Right ventricle myocardium inferior (tissue), 1 donor: Measurements from ENCODE around the gene PIP5K1A. TPM values are rescaled to one million over a fixed set of nuclear protein-coding genes. Genes with fewer than 3 reads are reported as not detected.
A peak's percentile ranks its signal among the peaks of the same experiment; 100 is the strongest.

Experiments
- ATAC-seq: fragments of 200-7000 bp; cut with Tn5 transposase; one replicate; pipeline ENCODE4 v1.9.1; 2020; ENCODE audit warnings: mild to moderate bottlenecking, moderate library complexity
- DNase-seq: peaks from one replicate; pipeline ENCODE4 v3.0.0; 2021; ENCODE audit errors: missing footprints
- intact Hi-C: fragments of 100-400 bp; cut with DNase I; formaldehyde crosslinking; loops from one replicate; pipeline ENCODE4 v1.11.0; 2022
- total RNA-seq: library from RNA; stranded (reverse); fragmentation: NEBNext Ultra II Directional; extraction: Animal tissue kit (Norgen Biotek cat#: 25700); gene quantifications from one replicate; pipeline ENCODE4 v1.2.1, GENCODE V29; 2021
- donor health status: DM: no; HTN: yes; CAD: no; lungs with severe emphysema.

The PIP5K1A gene
- total RNA-seq, 1 donor from 2014 or later, result 34.8 TPM

- DNase-seq (peak; percentile 97), ATAC-seq (peak; percentile 85)
- intact Hi-C loops, result loop anchor here (1.0 kb wide), 1 partner anchor 118 kb away; the partner anchor contains the start of gene PSMB4
Observed at GRCh38 chr1:151281225-151281968, 83.0 kb downstream of the PIP5K1A start.

GRCh38 chr1:151281969-151282882 is 83.9 kb downstream of the PIP5K1A start, which contains the start of gene ZNF687:
TSS of gene ZNF687 (plus strand) at chr1:151282299. CDS start at chr1:151286292, 3,993 bp downstream.
- peak; percentile 95 for ATAC-seq
- peak; percentile 100 for DNase-seq
- intact Hi-C loops, result loop anchor here (1.0 to 2.0 kb wide), 3 partner anchors 29 to 117 kb away; partner anchors contain the start of genes PI4KB and PSMB4

GRCh38 chr1:151282883-151283725 is 84.8 kb downstream of the PIP5K1A start:
- no peak for ATAC-seq
- no peak for DNase-seq
- intact Hi-C loops, result loop anchor here (2.0 kb wide), 2 partner anchors 28 to 44 kb away; partner anchors contain the start of gene PI4KB

- ATAC-seq (no peak), DNase-seq (no peak)
- intact Hi-C loops, result no loop called here
Observed at GRCh38 chr1:151284013-151284577, 85.7 kb downstream of the PIP5K1A start.

GRCh38 chr1:151286619-151287340 is 88.4 kb downstream of the PIP5K1A start:
- ATAC-seq, result no peak
- intact Hi-C loops, result no loop called here
- DNase-seq, result no peak

DNA sequence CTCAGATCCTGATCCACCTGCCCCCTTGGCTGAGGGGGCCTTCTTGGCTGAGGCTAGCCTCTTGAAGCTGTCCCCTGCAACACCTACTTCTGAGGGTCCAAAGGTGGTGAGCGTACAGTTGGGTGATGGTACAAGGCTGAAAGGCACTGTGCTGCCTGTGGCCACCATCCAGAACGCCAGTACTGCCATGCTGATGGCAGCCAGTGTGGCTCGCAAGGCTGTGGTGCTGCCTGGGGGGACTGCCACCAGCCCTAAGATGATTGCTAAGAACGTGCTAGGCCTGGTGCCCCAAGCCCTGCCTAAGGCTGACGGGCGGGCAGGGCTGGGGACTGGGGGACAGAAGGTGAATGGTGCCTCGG is 89.0 kb downstream of the PIP5K1A start:
- ATAC-seq, result no peak

GRCh38 chr1:151287767-151288500 is 89.6 kb downstream of the PIP5K1A start:
- intact Hi-C loops, result no loop called here
- ATAC-seq (no peak), DNase-seq (no peak)

More for the DNA sequence above, 89.0 kb downstream of the PIP5K1A start:
- intact Hi-C loops, result no loop called here
- DNase-seq, result no peak

- intact Hi-C loops, result no loop called here
- ATAC-seq (no peak), DNase-seq (no peak)
Observed at GRCh38 chr1:151288502-151288901, 90.2 kb downstream of the PIP5K1A start.

DNA sequence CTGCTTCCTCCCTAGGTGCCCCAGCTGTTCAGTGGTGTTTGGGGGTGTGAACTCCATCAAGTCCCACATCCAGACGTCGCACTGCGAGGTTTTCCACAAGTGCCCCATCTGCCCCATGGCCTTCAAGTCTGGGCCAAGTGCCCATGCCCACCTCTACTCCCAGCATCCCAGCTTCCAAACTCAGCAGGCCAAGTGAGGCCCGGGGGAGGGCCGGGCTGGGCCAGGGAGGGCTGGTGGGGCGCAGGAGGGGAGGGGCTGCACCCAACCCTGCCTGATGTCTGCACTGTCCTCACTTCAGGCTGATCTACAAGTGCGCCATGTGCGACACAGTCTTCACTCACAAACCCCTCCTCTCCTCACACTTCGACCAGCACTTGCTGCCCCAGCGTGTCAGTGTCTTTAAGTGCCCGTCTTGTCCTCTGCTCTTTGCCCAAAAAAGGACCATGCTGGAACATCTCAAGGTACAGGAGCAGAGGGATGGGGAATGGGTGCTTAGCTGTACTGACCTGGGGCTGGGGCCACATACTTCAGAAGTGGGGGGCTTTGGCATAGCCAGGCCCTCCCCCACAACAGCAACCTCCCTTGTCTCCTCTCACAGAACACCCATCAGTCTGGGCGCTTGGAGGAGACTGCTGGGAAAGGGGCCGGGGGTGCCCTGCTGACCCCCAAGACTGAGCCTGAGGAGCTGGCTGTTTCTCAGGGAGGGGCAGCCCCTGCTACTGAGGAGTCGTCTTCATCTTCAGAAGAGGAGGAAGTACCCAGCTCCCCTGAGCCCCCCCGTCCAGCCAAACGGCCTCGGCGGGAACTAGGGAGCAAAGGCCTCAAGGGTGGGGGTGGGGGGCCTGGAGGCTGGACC is 91.0 kb downstream of the PIP5K1A start:
- intact Hi-C loops, result no loop called here
- no peak for DNase-seq
- no peak for ATAC-seq

GRCh38 chr1:151289991-151290708 is 91.8 kb downstream of the PIP5K1A start:
- DNase-seq (no peak), ATAC-seq (no peak)
- intact Hi-C loops, result no loop called here

DNA sequence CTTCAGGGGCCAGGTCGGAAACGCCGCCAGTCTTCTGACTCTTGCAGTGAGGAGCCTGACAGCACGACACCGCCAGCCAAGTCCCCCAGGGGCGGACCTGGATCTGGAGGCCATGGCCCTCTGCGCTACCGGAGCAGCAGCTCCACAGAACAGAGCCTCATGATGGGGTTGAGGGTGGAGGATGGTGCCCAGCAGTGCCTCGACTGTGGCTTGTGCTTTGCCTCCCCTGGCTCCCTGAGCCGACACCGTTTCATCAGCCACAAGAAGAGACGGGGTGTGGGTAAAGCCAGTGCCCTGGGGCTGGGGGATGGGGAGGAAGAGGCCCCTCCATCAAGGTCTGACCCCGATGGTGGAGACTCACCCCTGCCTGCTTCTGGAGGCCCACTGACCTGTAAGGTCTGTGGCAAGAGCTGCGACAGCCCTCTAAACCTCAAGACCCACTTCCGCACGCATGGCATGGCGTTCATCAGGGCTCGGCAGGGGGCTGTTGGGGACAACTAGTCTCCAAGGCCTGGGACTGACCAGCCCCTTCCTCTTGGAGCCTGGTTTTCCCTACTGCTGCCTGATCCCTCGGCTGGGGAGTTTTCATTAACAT is 92.5 kb downstream of the PIP5K1A start:
- ATAC-seq (no peak), DNase-seq (no peak)
- intact Hi-C loops, result no loop called here

GRCh38 chr1:151292207-151293030 is 94.1 kb downstream of the PIP5K1A start:
- DNase-seq (no peak), ATAC-seq (no peak)
- intact Hi-C loops, result no loop called here

DNA sequence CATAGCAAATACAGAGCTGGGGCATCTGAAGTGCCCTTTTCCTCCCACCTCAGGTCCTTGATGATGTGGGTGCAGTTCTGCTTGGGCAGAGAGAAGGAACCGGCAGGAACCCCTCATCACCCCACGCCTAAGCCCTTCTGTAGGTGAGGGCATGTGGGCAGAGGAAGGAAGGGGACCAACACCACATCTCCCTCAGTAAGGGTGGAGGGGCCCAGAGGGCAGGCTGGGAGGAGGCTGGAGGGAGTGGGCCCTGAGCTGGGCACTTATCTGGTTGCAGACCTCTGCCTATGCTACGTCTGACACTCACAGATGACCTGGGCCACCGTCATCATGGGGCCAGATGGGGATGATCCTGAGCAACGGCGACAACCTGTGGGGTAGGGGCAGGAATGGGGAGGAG is 94.7 kb downstream of the PIP5K1A start:
- intact Hi-C loops, result no loop called here
- DNase-seq (no peak), ATAC-seq (no peak)

GRCh38 chr1:151294742-151295462 is 96.5 kb downstream of the PIP5K1A start:
- no peak for DNase-seq
- no peak for ATAC-seq
- intact Hi-C loops, result no loop called here
